Thyroid gland (tissue), 4 donors: ENCODE data around the gene TOR1B. TPM values are rescaled to one million over a fixed set of nuclear protein-coding genes. Genes with fewer than 3 reads are reported as not detected.
"Not testable (repeated sequence)": the region's sequence is repeated elsewhere in the genome, so short reads cannot be mapped to it uniquely, and the experiment has no call there.

ENCODE experiments used
- DNase-seq, 2 donors: peaks; one replicate each; pipeline ENCODE4 v3.0.0-alpha.2; 2019
- H3K27ac ChIP-seq, 3 donors: fragments of 200-600 bp; sonication (generic); 1 replicate in 2 of 3; 2 replicates in 1 of 3; pipeline ENCODE4 v1.5.1; 2016 to 2019; ENCODE audit warnings: mild to moderate bottlenecking in 1 of 3, moderate library complexity in 1 of 3
- H3K27me3 ChIP-seq: fragments of 200-600 bp; sonication (generic); one replicate; pipeline ENCODE4 v1.5.1; 2019
- H3K36me3 ChIP-seq, 2 donors: fragments of 200-600 bp; sonication (generic); one replicate each; pipeline ENCODE4 v1.5.1; 2016 to 2019
- H3K4me1 ChIP-seq, 2 donors: fragments of 200-600 bp; sonication (generic); one replicate each; pipeline ENCODE4 v1.5.1; 2017 to 2019
- H3K4me3 ChIP-seq, 3 donors: fragments of 200-600 bp; sonication (generic); replicated peaks in 1 of 3; 1 replicate in 2 of 3; 2 replicates in 1 of 3; pipeline ENCODE4 v1.5.1; 2016; ENCODE audit warnings: mild to moderate bottlenecking in 1 of 3
- H3K9me3 ChIP-seq: fragments of 200-600 bp; sonication (generic); one replicate; pipeline ENCODE4 v1.5.1; 2017
- CTCF ChIP-seq, 6 experiments: fragments of 200-600 bp in 3 of 6; fragments of 450-650 bp in 3 of 6; sonication (generic) in 3 of 6; IDR thresholded peaks; one replicate each; pipeline ENCODE4 v1.5.1; 2016 to 2019; ENCODE audit warnings: antibody characterized with exemption in 6 of 6, mild to moderate bottlenecking in 2 of 6, inconsistent platforms in 1 of 6, moderate library complexity in 1 of 6
- POLR2A ChIP-seq, 2 donors: fragments of 450-650 bp; IDR thresholded peaks; one replicate each; pipeline ENCODE4 v1.6.1; 2017; ENCODE audit warnings: antibody characterized with exemption in 2 of 2, mild to moderate bottlenecking in 2 of 2, moderate library complexity in 1 of 2
- WGBS, 2 donors: methylation state at CpG; one replicate each; pipeline ENCODE4 v1.1.5; 2017; 5-methylcytosine and 5-hydroxymethylcytosine counted together
- intact Hi-C: fragments of 100-400 bp; cut with DNase I; formaldehyde crosslinking; loops from one replicate; pipeline ENCODE4 v1.15.1; 2023
- total RNA-seq, 4 donors: library from RNA; depleted of rRNA; stranded (reverse); fragments of >200 nt; gene quantifications; one replicate each; pipeline ENCODE4 v1.2.3, GENCODE V29; 2016

TOR1B gene
- total RNA-seq, 4 donors from 2014 or later = 25.2 to 36.3 (median 29.7) TPM

- DNase-seq = no peak
- no peaks in the 10 kb centered on the region for H3K36me3 ChIP-seq
- H3K4me1 ChIP-seq = no peaks in the 10 kb centered on the region
- intact Hi-C loops = no loop called here
- TF ChIP-seq POLR2A (IDR thresholded peaks at IDR 0.05) (no peak), CTCF (IDR thresholded peaks at IDR 0.05) (no peak)
- no peak overlapping the region for H3K4me3 ChIP-seq
- H3K9me3 ChIP-seq = no peaks in the 10 kb centered on the region
- WGBS, 2 donors = 76 to 89% methylated on average over 6 to 8 of the region's 8 CpGs
- H3K27me3 ChIP-seq = no peaks in the 10 kb centered on the region
- H3K27ac ChIP-seq = no peak overlapping the region
Measured at GRCh38 chr9:129794549-129794948, 8.4 kb upstream of the TOR1B start.

- WGBS, 2 donors = 57 to 65% methylated on average over 1 to 2 of the region's 2 CpGs
- H3K27ac ChIP-seq, H3K36me3 ChIP-seq, H3K27me3 ChIP-seq, H3K4me3 ChIP-seq, DNase-seq, H3K4me1 ChIP-seq, intact Hi-C loops, H3K9me3 ChIP-seq: not testable (repeated sequence)
Measured at GRCh38 chr9:129796029-129796428, 7.0 kb upstream of the TOR1B start.

- Histone ChIP-seq H3K27ac (no peak overlapping the region), H3K9me3 (no peaks in the 10 kb centered on the region), H3K27me3 (no peaks in the 10 kb centered on the region), H3K4me3 (no peak overlapping the region), H3K36me3 (no peaks in the 10 kb centered on the region), H3K4me1 (peaks cover 4% of the 10 kb centered on the region in 2 donors)
- TF ChIP-seq CTCF (IDR thresholded peaks at IDR 0.05) (no peak), POLR2A (IDR thresholded peaks at IDR 0.05) (no peak)
- intact Hi-C loops = no loop called here
- 27 to 43% methylated on average over 6 of the region's 6 CpGs for WGBS, 2 donors
- DNase-seq = no peak
Measured at GRCh38 chr9:129798973-129799372, 4.0 kb upstream of the TOR1B start.

- no peaks in the 10 kb centered on the region for H3K27me3 ChIP-seq
- no peaks in the 10 kb centered on the region for H3K36me3 ChIP-seq
- WGBS, 2 donors = 80 to 87% methylated on average over 15 to 17 of the region's 17 CpGs
- no peak overlapping the region for H3K27ac ChIP-seq
- TF ChIP-seq POLR2A (IDR thresholded peaks at IDR 0.05) (no peak), CTCF (IDR thresholded peaks at IDR 0.05) (no peak)
- intact Hi-C loops = no loop called here
- DNase-seq = no peak
- no peaks in the 10 kb centered on the region for H3K9me3 ChIP-seq
- peaks cover 6 to 7% of the 10 kb centered on the region in 2 donors for H3K4me1 ChIP-seq
- no peak overlapping the region for H3K4me3 ChIP-seq
Measured at GRCh38 chr9:129801504-129801903, 1.5 kb upstream of the TOR1B start.

DNA sequence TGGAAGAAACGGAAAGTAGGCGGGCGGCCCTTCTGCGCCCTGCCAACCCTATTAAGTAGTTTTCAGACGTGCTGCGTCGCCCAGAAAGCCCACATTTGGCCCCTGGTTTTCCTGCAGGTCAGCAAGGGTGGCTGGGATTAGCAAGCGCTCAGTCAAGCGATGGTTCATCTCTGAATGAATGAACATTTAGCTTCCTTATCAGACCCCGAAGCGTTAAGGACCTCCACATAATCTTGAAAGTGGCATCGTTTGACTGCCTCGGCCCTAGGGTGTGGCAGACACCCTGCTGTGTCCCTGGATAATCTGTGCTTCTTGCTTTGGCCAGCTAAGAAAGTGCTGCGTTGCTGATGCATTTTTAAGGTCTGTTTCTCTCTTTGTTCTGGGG, 684 bp downstream of the TOR1B start:
- Histone ChIP-seq H3K4me3 (peak overlapping the region; percentile 76 to 97 (median 88)), H3K27me3 (no peaks in the 10 kb centered on the region), H3K4me1 (peaks cover 6 to 7% of the 10 kb centered on the region in 2 donors), H3K9me3 (no peaks in the 10 kb centered on the region), H3K36me3 (no peaks in the 10 kb centered on the region), H3K27ac (peak overlapping the region in 2 of 3 donors; percentile 54 to 80)
- 1 to 4% methylated on average over 12 of the region's 14 CpGs for WGBS, 2 donors
- DNase-seq = no peak
- intact Hi-C loops = no loop called here
- TF ChIP-seq POLR2A (IDR thresholded peaks at IDR 0.05) (no peak), CTCF (IDR thresholded peaks at IDR 0.05) (no peak)

DNA sequence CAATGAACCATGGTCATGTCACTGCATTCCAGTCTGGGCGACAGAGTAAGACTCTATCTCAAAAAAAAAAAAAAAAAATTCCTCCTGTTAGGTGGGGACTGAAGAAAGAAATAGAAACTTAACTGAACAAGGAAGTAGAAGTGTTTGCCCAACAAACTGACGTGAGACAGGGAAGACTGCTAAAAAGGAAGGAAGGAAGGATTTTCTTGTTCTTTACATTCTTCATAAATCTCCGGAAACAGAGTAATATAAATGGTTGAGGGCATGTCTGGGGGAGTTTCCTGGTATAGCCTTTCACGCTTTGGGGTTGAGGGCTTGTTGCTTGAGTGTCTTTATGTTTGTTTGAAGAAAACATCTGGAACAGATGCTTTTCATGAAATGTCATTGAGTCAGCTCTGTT, 3.1 kb downstream of the TOR1B start:
- Histone ChIP-seq H3K4me3 (no peak overlapping the region), H3K36me3 (peaks cover 0 to 13% of the 10 kb centered on the region in 2 donors), H3K27me3 (no peaks in the 10 kb centered on the region), H3K4me1 (peaks cover 6 to 7% of the 10 kb centered on the region in 2 donors), H3K27ac (no peak overlapping the region), H3K9me3 (no peaks in the 10 kb centered on the region)
- intact Hi-C loops = no loop called here
- TF ChIP-seq POLR2A (IDR thresholded peaks at IDR 0.05) (no peak), CTCF (IDR thresholded peaks at IDR 0.05) (no peak)
- DNase-seq = no peak
- WGBS, 2 donors = 73 to 92% methylated on average over 4 of the region's 4 CpGs
